GM18502 (cell line): ENCODE measurements around the gene ADARB1.

ENCODE experiments used
- ATAC-seq: cut with Tn5 transposase; IDR thresholded peaks from one replicate; pipeline ENCODE4 v1.9.1; 2021; ENCODE audit warnings: mild to moderate bottlenecking; ENCODE audit not compliant: unreplicated experiment, poor library complexity

The ADARB1 gene

DNA sequence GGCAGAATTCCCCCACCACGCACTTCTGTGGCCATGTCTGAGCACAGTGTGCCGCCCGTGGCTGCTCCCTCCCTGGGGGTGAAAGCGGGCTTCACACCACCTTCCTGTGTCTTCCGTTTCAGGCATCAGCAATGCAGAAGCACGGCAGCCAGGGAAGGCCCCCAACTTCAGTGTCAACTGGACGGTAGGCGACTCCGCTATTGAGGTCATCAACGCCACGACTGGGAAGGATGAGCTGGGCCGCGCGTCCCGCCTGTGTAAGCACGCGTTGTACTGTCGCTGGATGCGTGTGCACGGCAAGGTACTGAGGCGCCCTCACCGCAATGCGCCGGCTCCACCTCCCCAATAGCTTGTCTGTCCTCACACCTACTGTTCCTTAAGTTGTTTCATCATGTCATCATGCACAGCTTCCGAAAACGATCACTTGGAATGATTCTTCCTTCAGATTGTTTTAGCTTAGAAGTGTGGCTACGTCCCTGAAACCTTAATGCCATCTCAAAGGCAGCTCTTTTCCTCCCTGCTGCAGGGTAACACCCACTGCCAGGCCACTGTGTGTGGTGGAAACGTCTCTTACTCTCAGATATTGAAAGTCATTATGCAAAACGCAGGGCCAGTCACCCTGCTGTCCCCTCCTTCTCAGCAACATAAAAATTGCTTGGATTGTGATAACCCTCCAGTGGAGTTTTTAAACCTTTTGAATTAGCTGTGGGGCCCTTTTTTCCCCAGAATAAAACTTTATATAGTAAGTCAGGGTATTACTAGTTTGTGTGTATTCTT is 146.5 kb downstream of the ADARB1 start:
- no peak for ATAC-seq

DNA sequence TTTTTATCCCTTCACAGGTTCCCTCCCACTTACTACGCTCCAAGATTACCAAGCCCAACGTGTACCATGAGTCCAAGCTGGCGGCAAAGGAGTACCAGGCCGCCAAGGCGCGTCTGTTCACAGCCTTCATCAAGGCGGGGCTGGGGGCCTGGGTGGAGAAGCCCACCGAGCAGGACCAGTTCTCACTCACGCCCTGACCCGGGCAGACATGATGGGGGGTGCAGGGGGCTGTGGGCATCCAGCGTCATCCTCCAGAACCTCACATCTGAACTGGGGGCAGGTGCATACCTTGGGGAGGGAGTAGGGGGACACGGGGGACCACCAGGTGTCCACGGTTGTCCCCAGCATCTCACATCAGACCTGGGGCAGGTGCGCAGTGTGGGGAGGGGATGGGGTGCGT is 147.6 kb downstream of the ADARB1 start:
- no peak for ATAC-seq

- no peak for ATAC-seq
Observed at GRCh38 chr21:45223236-45224185, 149.1 kb downstream of the ADARB1 start.

GRCh38 chr21:45224189-45224938 is 150.0 kb downstream of the ADARB1 start:
- ATAC-seq, result no peak

GRCh38 chr21:45225041-45225740 is 150.8 kb downstream of the ADARB1 start:
- no peak for ATAC-seq

GRCh38 chr21:45225741-45226327 is 151.5 kb downstream of the ADARB1 start:
- ATAC-seq, result no peak

- no peak for ATAC-seq
Observed at GRCh38 chr21:45226540-45227326, 152.4 kb downstream of the ADARB1 start.

GRCh38 chr21:45227735-45228134 is 153.4 kb downstream of the ADARB1 start:
- no peak for ATAC-seq

DNA sequence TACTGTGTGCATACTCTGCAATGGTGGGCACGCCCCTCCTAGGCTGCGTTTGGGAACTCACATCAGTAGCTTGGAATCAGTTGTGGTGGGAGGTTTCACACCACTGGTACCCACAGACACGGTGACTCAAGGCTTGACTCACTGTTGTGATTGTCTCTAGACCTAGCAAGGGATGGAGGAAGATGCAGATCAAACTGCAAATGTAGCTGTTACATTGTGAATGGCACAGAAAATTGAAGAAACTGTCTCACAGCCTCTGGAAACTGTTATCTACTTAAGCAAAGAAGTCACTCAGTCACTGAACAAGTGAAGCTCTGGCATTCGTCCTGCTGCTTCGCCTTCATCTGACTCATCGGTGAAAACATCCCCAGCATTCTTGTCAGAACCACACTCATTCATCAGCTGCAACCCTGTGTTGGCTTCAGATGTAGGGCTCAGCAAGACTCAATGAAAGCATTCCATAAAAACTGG is 153.8 kb downstream of the ADARB1 start:
- no peak for ATAC-seq

DNA sequence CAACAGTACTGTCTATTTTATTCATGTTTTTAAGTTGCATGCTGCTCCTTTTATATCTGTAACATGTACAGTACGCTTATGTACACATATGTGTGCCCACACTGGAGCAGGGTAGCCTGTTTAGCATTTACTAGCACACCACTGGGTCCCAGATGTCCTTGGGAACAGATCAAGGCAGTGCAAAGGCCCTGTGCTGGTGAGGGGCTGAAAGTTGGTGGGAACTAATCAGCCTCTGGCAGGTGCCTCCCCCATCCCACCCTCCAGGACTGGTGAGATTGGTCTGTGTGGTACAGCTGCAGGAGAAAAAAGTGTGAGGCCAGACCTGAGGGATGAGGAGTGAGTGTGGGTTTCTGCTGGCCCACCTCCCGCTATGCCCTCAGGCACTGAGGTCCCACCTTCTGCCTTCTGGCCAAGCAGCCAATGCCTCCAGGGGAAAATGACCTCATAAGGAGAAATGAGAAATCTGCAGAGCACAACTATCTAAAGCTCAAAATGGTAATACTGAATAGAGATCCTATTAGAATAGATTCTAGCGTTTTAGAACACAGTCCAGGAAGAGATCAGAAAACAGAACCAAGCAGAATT is 154.4 kb downstream of the ADARB1 start:
- no peak for ATAC-seq

DNA sequence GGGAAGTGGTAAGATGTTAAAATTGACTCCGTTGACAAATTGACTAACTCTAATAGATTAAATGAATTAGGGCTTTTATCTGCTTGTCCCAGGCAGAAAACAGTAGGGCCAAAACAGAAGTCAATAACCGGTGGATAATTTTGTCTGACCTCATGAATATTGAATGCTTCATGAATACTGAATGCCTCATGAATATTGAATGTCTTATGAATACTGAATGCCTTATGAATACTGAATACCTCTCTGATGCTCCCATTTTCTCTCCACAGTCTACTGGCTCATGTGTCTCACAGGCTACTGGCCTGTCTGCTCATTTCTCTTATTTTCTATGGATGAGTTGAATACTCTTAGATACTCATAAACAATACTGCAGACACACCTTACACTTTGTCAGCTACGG is 157.3 kb downstream of the ADARB1 start:
- ATAC-seq, result no peak

- no peak for ATAC-seq
Observed at GRCh38 chr21:45234127-45234526, 159.7 kb downstream of the ADARB1 start.

DNA sequence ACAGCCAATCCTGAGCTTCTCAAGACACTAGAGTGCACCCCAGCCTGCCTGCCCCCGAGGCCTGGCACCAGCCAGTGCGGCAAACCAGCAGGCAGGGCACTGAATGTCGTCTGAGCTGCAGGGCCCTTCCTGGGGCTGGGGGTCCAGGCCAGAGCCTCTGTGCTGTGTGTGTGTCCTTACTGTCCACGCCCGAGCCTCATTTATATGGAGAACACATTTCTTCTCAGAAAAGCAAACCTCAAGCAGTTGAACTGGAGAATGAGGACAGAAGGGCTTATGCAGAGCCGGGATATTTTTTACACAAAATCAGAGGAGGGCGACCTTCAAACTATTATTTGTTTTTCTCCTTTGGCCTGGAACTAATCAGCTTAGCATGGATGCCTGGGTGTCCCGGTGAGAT is 160.6 kb downstream of the ADARB1 start:
- no peak for ATAC-seq

GRCh38 chr21:45235488-45235887 is 161.1 kb downstream of the ADARB1 start:
- no peak for ATAC-seq

DNA sequence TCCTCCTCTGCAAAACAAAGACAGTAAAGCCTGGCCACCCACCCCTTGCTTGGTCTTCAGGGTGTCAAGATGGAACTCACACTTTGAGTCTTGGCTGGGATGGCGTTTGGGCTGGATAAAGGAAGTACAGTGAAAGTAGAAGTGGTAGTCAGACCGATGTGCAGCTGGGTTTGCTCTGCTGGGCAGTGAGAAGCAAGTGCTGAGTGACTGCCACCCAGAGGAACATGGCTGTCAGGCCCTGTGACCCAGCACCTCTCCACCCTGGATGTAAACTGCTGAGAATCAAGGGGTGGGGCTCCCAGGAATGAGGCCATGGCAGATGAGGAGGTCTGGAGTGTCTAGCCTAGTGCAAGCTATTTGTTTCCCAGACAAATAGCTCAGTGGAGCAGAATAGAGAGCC is 162.1 kb downstream of the ADARB1 start:
- ATAC-seq, result no peak

DNA sequence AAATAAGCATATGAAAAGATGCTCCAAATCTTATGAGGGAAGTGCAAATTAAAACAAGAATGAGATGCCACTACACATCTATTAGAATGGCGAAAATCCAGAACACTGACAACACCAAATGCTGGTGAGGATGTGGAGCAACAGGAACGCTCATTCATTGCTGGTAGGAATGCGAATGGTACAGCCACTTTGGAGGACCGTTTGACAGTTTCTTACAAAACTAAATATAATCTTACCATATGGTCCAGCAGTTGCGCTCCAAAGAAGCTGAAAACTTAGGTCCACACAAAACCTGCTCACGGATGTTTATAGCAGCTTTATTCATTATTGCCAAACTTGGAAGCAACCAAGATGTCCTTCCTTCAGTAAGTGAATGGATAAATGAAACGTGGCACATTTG is 163.0 kb downstream of the ADARB1 start:
- no peak for ATAC-seq

GRCh38 chr21:45241357-45241756 is 167.0 kb downstream of the ADARB1 start:
- ATAC-seq, result no peak

DNA sequence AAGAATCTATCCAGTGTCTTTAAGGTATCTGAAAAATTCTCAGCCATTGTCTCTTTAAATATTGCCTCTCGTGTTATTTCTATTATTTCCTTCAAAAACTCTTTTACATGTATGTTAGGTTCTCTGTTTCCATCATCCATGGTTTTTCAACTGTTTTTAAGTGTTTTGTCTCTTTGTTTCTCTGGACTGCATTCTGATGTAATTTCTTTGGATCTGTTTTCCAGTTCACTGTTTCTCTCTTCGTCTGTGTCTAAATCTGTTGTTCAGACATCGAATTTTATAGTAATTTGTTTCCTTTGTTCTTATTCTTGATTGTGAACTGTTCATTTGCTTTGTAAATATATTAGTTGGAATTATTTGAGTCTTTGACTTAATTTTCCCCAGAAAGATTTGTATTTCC is 169.2 kb downstream of the ADARB1 start:
- no peak for ATAC-seq
